Hepatocyte (in vitro differentiated cells): Measurements from ENCODE around the gene DGAT2. TPM values are rescaled to one million over a fixed set of nuclear protein-coding genes. Genes with fewer than 3 reads are reported as not detected.

Experiments
- DNase-seq: peaks from one replicate; pipeline ENCODE4 v3.0.0-alpha.2; 2016; ENCODE audit warnings: low spot score
- H2AFZ ChIP-seq: fragments of 200-600 bp; sonication (generic); 2 replicates; pipeline ENCODE4 v1.6.0; 2016; ENCODE audit warnings: antibody characterized with exemption, mild to moderate bottlenecking
- H3K27ac ChIP-seq: fragments of 200-600 bp; sonication (generic); 2 replicates; pipeline ENCODE4 v1.5.1; 2016; ENCODE audit warnings: mild to moderate bottlenecking
- H3K27me3 ChIP-seq: fragments of 200-600 bp; sonication (generic); 2 replicates; pipeline ENCODE4 v1.6.1; 2016
- H3K36me3 ChIP-seq: fragments of 200-600 bp; sonication (generic); replicated peaks from 2 replicates; pipeline ENCODE4 v1.5.1; 2016; ENCODE audit warnings: low read depth; ENCODE audit not compliant: insufficient read depth
- H3K4me1 ChIP-seq: fragments of 200-600 bp; sonication (generic); 2 replicates; pipeline ENCODE4 v1.5.1; 2016; ENCODE audit warnings: mild to moderate bottlenecking, moderate library complexity; ENCODE audit not compliant: insufficient read depth
- H3K4me2 ChIP-seq: fragments of 200-600 bp; sonication (generic); 2 replicates; pipeline ENCODE4 v1.6.0; 2016
- H3K4me3 ChIP-seq: fragments of 200-600 bp; sonication (generic); 2 replicates; pipeline ENCODE4 v1.5.1; 2016; ENCODE audit warnings: mild to moderate bottlenecking
- H3K79me2 ChIP-seq: fragments of 200-600 bp; sonication (generic); 2 replicates; pipeline ENCODE4 v1.6.0; 2017; ENCODE audit warnings: mild to moderate bottlenecking
- H3K9me2 ChIP-seq: fragments of 200-600 bp; sonication (generic); replicated peaks from 2 replicates; pipeline ENCODE4 v1.6.0; 2017; ENCODE audit warnings: mild to moderate bottlenecking; ENCODE audit not compliant: insufficient read depth
- H3K9me3 ChIP-seq: fragments of 200-600 bp; sonication (generic); 2 replicates; pipeline ENCODE4 v1.5.1; 2016; ENCODE audit warnings: low read depth, mild to moderate bottlenecking
- H4K20me1 ChIP-seq: fragments of 200-600 bp; sonication (generic); 2 replicates; pipeline ENCODE4 v1.6.0; 2016; ENCODE audit warnings: mild to moderate bottlenecking; ENCODE audit not compliant: insufficient read depth, poor library complexity, severe bottlenecking
- EZH2 ChIP-seq: fragments of 200-600 bp; sonication (generic); IDR thresholded peaks from 2 replicates; pipeline ENCODE4 v1.6.1; 2016; ENCODE audit warnings: antibody characterized with exemption, mild to moderate bottlenecking, borderline replicate concordance
- EZH2phosphoT487 ChIP-seq: fragments of 200-600 bp; sonication (generic); IDR thresholded peaks from one replicate; pipeline ENCODE4 v1.6.1; 2018; ENCODE audit warnings: antibody characterized with exemption, mild to moderate bottlenecking, low read depth, moderate library complexity; ENCODE audit not compliant: unreplicated experiment, severe bottlenecking
- WGBS: methylation state at CpG from one replicate; pipeline ENCODE4 v1.1.6; 2016; ENCODE audit warnings: low lambda C conversion rate; ENCODE audit errors: missing lambda C conversion rate; 5-methylcytosine and 5-hydroxymethylcytosine counted together
- polyA plus RNA-seq: library from polyadenylated mRNA; unstranded; fragments of >200 nt; fragmentation: Nextera tagmentation; extraction: Ambion mirVana; gene quantifications from 2 replicates; pipeline ENCODE4 v1.2.1, GENCODE V29; 2016
- total RNA-seq: library from RNA; depleted of rRNA; stranded (reverse); fragments of >200 nt; gene quantifications from 2 replicates; pipeline ENCODE4 v1.2.3, GENCODE V29; 2014
- TF ChIP-seq, protein P1 (sequence below): fragments of 200-600 bp; sonication (generic); IDR thresholded peaks from 2 replicates; pipeline ENCODE4 v1.5.1; 2016; ENCODE audit warnings: antibody characterized with exemption, mild to moderate bottlenecking; ENCODE audit not compliant: poor library complexity

Gene DGAT2
- total and polyA plus RNA-seq, 2 experiments from 2014 or later = 55.6 to 60.5 TPM

DNA sequence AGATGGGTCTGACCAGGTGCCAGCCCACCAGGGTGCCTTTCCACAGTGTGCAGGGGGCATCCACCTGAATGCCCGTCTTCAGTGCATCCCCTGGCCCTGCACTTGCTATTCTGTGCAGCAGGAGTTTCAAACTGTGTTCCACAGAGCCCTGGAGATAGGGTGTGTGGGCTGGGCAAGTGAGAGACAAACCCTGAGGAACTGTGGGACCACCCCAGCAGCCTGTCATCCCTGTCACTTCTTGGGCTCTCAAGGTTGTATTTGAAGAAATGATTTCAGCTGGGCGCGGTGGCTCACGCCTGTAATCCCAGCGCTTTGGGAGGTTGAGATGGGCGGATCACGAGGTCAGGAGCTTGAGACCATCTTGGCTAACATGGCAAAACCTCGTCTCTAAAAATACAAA, 6.4 kb upstream of the DGAT2 start:
- 96% methylated on average over 8 of the region's 8 CpGs for WGBS
- no peaks in the 10 kb centered on the region for H3K79me2 ChIP-seq
- no peak for DNase-seq
- H3K36me3 ChIP-seq = no peaks in the 10 kb centered on the region
- no peaks in the 10 kb centered on the region for H3K27me3 ChIP-seq
- H3K9me3 ChIP-seq = no peaks in the 10 kb centered on the region
- no peaks in the 10 kb centered on the region for H3K9me2 ChIP-seq
- no peaks in the 10 kb centered on the region for H4K20me1 ChIP-seq
- H3K27ac ChIP-seq = no peak overlapping the region
- no peak overlapping the region for H3K4me2 ChIP-seq
- peaks cover 4% of the 10 kb centered on the region for H3K4me1 ChIP-seq
- no peak overlapping the region for H3K4me3 ChIP-seq
- H2AFZ ChIP-seq = no peak overlapping the region
- TF ChIP-seq EZH2phosphoT487 = no peak
- TF ChIP-seq EZH2 = no peak
- TF ChIP-seq, protein P1, sequence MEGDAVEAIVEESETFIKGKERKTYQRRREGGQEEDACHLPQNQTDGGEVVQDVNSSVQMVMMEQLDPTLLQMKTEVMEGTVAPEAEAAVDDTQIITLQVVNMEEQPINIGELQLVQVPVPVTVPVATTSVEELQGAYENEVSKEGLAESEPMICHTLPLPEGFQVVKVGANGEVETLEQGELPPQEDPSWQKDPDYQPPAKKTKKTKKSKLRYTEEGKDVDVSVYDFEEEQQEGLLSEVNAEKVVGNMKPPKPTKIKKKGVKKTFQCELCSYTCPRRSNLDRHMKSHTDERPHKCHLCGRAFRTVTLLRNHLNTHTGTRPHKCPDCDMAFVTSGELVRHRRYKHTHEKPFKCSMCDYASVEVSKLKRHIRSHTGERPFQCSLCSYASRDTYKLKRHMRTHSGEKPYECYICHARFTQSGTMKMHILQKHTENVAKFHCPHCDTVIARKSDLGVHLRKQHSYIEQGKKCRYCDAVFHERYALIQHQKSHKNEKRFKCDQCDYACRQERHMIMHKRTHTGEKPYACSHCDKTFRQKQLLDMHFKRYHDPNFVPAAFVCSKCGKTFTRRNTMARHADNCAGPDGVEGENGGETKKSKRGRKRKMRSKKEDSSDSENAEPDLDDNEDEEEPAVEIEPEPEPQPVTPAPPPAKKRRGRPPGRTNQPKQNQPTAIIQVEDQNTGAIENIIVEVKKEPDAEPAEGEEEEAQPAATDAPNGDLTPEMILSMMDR = no peak

DNA sequence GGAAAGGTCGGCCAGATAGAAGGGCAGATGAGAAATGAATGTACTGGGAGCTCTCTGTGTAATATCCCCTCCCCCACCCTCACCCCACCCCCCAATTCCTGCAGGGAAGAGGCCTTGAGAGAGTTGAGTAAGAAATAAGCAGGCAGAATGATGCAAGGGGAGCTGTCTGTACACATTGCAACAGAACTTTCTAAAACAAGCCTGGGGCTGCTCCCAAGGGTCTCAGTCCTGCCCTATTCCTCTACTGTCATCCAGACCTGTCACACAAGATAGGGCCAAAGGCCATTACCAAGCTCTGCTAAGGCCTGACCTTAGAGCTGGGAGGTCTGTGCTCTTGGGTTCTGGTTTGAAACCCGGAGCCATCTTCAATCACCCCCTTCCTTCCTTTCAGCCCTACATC, 5.7 kb upstream of the DGAT2 start:
- Histone ChIP-seq H3K9me3 (no peaks in the 10 kb centered on the region), H3K27me3 (no peaks in the 10 kb centered on the region), H3K9me2 (no peaks in the 10 kb centered on the region), H3K27ac (peak overlapping the region; percentile 68), H4K20me1 (no peaks in the 10 kb centered on the region), H2AFZ (no peak overlapping the region), H3K4me1 (peaks cover 6% of the 10 kb centered on the region), H3K79me2 (no peaks in the 10 kb centered on the region), H3K4me3 (no peak overlapping the region), H3K36me3 (no peaks in the 10 kb centered on the region), H3K4me2 (no peak overlapping the region)
- 76% methylated on average over 2 of the region's 2 CpGs for WGBS
- TF ChIP-seq, protein P1 = no peak
- TF ChIP-seq EZH2 (no peak), EZH2phosphoT487 (no peak)
- peak; percentile 54 for DNase-seq

- Histone ChIP-seq H3K79me2 (no peaks in the 10 kb centered on the region), H3K4me3 (no peak overlapping the region), H3K9me2 (no peaks in the 10 kb centered on the region), H3K9me3 (no peaks in the 10 kb centered on the region), H3K27me3 (no peaks in the 10 kb centered on the region), H3K4me1 (peaks cover 10% of the 10 kb centered on the region), H3K36me3 (no peaks in the 10 kb centered on the region), H3K27ac (no peak overlapping the region), H2AFZ (no peak overlapping the region), H4K20me1 (no peaks in the 10 kb centered on the region), H3K4me2 (no peak overlapping the region)
- no peak for DNase-seq
- TF ChIP-seq, protein P1 = no peak
- TF ChIP-seq EZH2 = no peak
- TF ChIP-seq EZH2phosphoT487 = no peak
- 92% methylated on average over 3 of the region's 3 CpGs for WGBS
Observed at GRCh38 chr11:75763846-75764245, 4.7 kb upstream of the DGAT2 start.

DNA sequence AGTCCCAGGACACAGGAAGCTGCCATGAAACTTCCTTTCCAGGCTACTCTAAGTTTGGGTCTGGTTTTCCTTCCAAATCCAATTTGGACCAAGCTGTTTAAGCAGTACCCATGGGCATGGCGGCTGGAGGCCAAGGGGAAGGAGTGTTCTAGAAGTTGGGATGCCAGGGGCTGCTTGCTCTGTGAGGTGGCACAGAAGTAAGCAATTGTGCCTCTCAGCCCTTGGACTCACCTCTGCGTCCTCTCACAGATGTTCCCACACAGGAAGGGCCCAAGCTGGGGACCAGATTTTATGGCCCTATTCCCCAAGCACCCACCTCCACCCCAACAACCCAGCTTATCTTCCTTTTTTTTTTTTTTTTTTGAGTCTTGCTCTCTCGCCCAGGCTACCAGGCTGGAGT, 3.5 kb upstream of the DGAT2 start:
- peaks cover 10% of the 10 kb centered on the region for H3K4me1 ChIP-seq
- H3K36me3 ChIP-seq = no peaks in the 10 kb centered on the region
- no peak overlapping the region for H3K4me3 ChIP-seq
- H3K9me3 ChIP-seq = no peaks in the 10 kb centered on the region
- no peaks in the 10 kb centered on the region for H3K27me3 ChIP-seq
- no peak overlapping the region for H3K4me2 ChIP-seq
- no peak overlapping the region for H3K27ac ChIP-seq
- TF ChIP-seq EZH2phosphoT487 (no peak), EZH2 (no peak)
- TF ChIP-seq, protein P1 = no peak
- H2AFZ ChIP-seq = no peak overlapping the region
- H3K9me2 ChIP-seq = no peaks in the 10 kb centered on the region
- no peak for DNase-seq
- H3K79me2 ChIP-seq = no peaks in the 10 kb centered on the region
- 96% methylated on average over 3 of the region's 3 CpGs for WGBS
- no peaks in the 10 kb centered on the region for H4K20me1 ChIP-seq
